Vagina (tissue), 2 donors: ENCODE data around the gene TBC1D2.
A peak's percentile ranks its signal among the peaks of the same experiment; 100 is the strongest.

ENCODE experiments used
- POLR2A ChIP-seq, 2 donors: fragments of 450-650 bp; IDR thresholded peaks; one replicate each; pipeline ENCODE4 v1.6.1; 2017; ENCODE audit warnings: antibody characterized with exemption in 2 of 2, mild to moderate bottlenecking in 2 of 2, moderate library complexity in 2 of 2
- POLR2AphosphoS5 ChIP-seq, 2 donors: sonication (generic); formaldehyde crosslinking; IDR thresholded peaks; one replicate each; pipeline ENCODE4 v1.9.0; 2017; ENCODE audit warnings: antibody characterized with exemption in 2 of 2, mild to moderate bottlenecking in 2 of 2, low read depth in 1 of 2; ENCODE audit not compliant: insufficient read depth in 1 of 2
- TF ChIP-seq, protein P1 (sequence below), 3 experiments: fragments of 450-650 bp in 2 of 3; fragments of 200-600 bp in 1 of 3; sonication (generic) in 1 of 3; IDR thresholded peaks; one replicate each; pipeline ENCODE4 v1.5.1; 2017 to 2019; ENCODE audit warnings: antibody characterized with exemption in 3 of 3, mild to moderate bottlenecking in 2 of 3, moderate library complexity in 2 of 3

GRCh38 chr9:98248737-98249474 lies 6.5 kb downstream of the TBC1D2 start:
- TF ChIP-seq POLR2A (IDR thresholded peaks at IDR 0.05) (no peak), POLR2AphosphoS5 (IDR thresholded peaks at IDR 0.05; ENCODE audit: insufficient read depth in 1 of 2, low read depth in 1 of 2) (peak; percentile 85 to 98)
- TF ChIP-seq, protein P1, sequence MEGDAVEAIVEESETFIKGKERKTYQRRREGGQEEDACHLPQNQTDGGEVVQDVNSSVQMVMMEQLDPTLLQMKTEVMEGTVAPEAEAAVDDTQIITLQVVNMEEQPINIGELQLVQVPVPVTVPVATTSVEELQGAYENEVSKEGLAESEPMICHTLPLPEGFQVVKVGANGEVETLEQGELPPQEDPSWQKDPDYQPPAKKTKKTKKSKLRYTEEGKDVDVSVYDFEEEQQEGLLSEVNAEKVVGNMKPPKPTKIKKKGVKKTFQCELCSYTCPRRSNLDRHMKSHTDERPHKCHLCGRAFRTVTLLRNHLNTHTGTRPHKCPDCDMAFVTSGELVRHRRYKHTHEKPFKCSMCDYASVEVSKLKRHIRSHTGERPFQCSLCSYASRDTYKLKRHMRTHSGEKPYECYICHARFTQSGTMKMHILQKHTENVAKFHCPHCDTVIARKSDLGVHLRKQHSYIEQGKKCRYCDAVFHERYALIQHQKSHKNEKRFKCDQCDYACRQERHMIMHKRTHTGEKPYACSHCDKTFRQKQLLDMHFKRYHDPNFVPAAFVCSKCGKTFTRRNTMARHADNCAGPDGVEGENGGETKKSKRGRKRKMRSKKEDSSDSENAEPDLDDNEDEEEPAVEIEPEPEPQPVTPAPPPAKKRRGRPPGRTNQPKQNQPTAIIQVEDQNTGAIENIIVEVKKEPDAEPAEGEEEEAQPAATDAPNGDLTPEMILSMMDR (IDR thresholded peaks at IDR 0.05) = no peak
